B cell (primary cell): Measurements from ENCODE around the gene KIF16B. TPM values are rescaled to one million over a fixed set of nuclear protein-coding genes. Genes with fewer than 3 reads are reported as not detected.

Experiments used
- ATAC-seq: fragments of 200-7000 bp; cut with Tn5 transposase; one replicate; pipeline ENCODE4 v1.10.0; 2021; ENCODE audit warnings: low read depth, mild to moderate bottlenecking, moderate number of reproducible peaks, moderate library complexity
- CTCF ChIA-PET: fragments of 350-600 bp; sonication (Branson Sonifier 250); formaldehyde crosslinking; loops from one replicate; lab custom pipeline; 2021; ENCODE audit warnings: antibody characterized with exemption, inconsistent platforms; lab: Charles Lee
- POLR2A ChIA-PET: fragments of 350-600 bp; sonication (Branson Sonifier 250); formaldehyde crosslinking; loops from one replicate; lab custom pipeline; 2021; ENCODE audit warnings: antibody characterized with exemption; lab: Charles Lee
- DNase-seq: peaks from one replicate; pipeline ENCODE4 v3.0.0; 2013
- H2AFZ ChIP-seq: 2 replicates; pipeline ENCODE4 v1.6.1; 2012; ENCODE audit warnings: mild to moderate bottlenecking, low read depth, low read length; ENCODE audit not compliant: insufficient read depth, poor library complexity, severe bottlenecking
- H3K27ac ChIP-seq, 2 donors: 1 replicate in 1 of 2; 2 replicates in 1 of 2; pipeline ENCODE4 v1.5.1; 2012 to 2013; ENCODE audit warnings: low read length in 2 of 2, mild to moderate bottlenecking in 2 of 2, moderate library complexity in 1 of 2
- H3K27me3 ChIP-seq, 4 experiments: fragments of 200-600 bp in 1 of 4; sonication (generic) in 1 of 4; replicated peaks in 1 of 4; 1 replicate in 2 of 4; 2 replicates in 2 of 4; pipeline versions ENCODE4 v1.6.1 to v1.7.0; 2013 to 2016; ENCODE audit warnings: low read length in 3 of 4, mild to moderate bottlenecking in 2 of 4, mixed read lengths in 1 of 4, moderate library complexity in 1 of 4; ENCODE audit not compliant: insufficient read depth in 4 of 4, control insufficient read depth in 3 of 4; ENCODE audit errors: control extremely low read depth in 1 of 4
- H3K36me3 ChIP-seq, 2 experiments: replicated peaks in 1 of 2; 1 replicate in 1 of 2; 2 replicates in 1 of 2; pipeline versions ENCODE4 v1.6.1 to v1.7.1; 2013; ENCODE audit warnings: low read length in 1 of 2; ENCODE audit not compliant: insufficient read depth in 2 of 2, control insufficient read depth in 1 of 2; ENCODE audit errors: control extremely low read depth in 1 of 2, extremely low read depth in 1 of 2
- H3K4me1 ChIP-seq, 2 donors: fragments of 200-600 bp in 1 of 2; sonication (generic) in 1 of 2; 1 replicate in 1 of 2; 2 replicates in 1 of 2; pipeline versions ENCODE4 v1.5.1 to v1.6.1; 2013 to 2017; ENCODE audit warnings: low read length in 2 of 2; ENCODE audit not compliant: control insufficient read depth in 2 of 2, insufficient read depth in 2 of 2
- H3K4me2 ChIP-seq: replicated peaks from 2 replicates; pipeline ENCODE3; 2012; ENCODE audit warnings: mild to moderate bottlenecking, low read depth, low read length; ENCODE audit not compliant: poor library complexity, severe bottlenecking
- H3K4me3 ChIP-seq, 5 experiments: fragments of 200-600 bp in 1 of 5; sonication (generic) in 1 of 5; 1 replicate in 3 of 5; 2 replicates in 2 of 5; pipeline versions ENCODE4 v1.5.1 to v1.7.0; 2011 to 2016; ENCODE audit warnings: low read length in 4 of 5, mild to moderate bottlenecking in 4 of 5, low read depth in 2 of 5, control low read depth in 1 of 5, moderate library complexity in 1 of 5; ENCODE audit not compliant: insufficient read depth in 1 of 5; ENCODE audit errors: control extremely low read depth in 1 of 5, extremely low read depth in 1 of 5
- H3K79me2 ChIP-seq: fragments of 200-600 bp; sonication (generic); one replicate; pipeline ENCODE4 v1.6.0; 2016; ENCODE audit warnings: low read length; ENCODE audit not compliant: control insufficient read depth, insufficient read depth
- H3K9ac ChIP-seq: fragments of 200-600 bp; sonication (generic); 2 replicates; pipeline ENCODE4 v1.6.1; 2017; ENCODE audit warnings: mild to moderate bottlenecking, low read length, moderate library complexity
- H3K9me3 ChIP-seq, 3 donors: one replicate each; pipeline versions ENCODE4 v1.6.1 to v1.7.1; 2013; ENCODE audit warnings: low read length in 2 of 3; ENCODE audit not compliant: control insufficient read depth in 2 of 3, insufficient read depth in 1 of 3; ENCODE audit errors: control extremely low read depth in 1 of 3
- H4K20me1 ChIP-seq: 2 replicates; pipeline ENCODE4 v1.6.0; 2012; ENCODE audit warnings: mild to moderate bottlenecking, low read length; ENCODE audit not compliant: insufficient read depth, control insufficient read depth, poor library complexity, severe bottlenecking
- H3K27ac Mint-ChIP-seq: one replicate; pipeline ENCODE4 v1.8.0; 2021; ENCODE audit warnings: mixed read lengths
- H3K27me3 Mint-ChIP-seq: one replicate; pipeline ENCODE4 v1.8.0; 2021; ENCODE audit warnings: mixed read lengths
- H3K4me1 Mint-ChIP-seq: one replicate; pipeline ENCODE4 v1.8.0; 2021; ENCODE audit warnings: mixed read lengths
- H3K4me3 Mint-ChIP-seq: one replicate; pipeline ENCODE4 v1.8.0; 2021; ENCODE audit warnings: mixed read lengths
- H3K9me3 Mint-ChIP-seq: one replicate; pipeline ENCODE4 v1.8.0; 2022; ENCODE audit warnings: mixed read lengths; ENCODE audit not compliant: insufficient read depth
- EZH2 ChIP-seq: IDR thresholded peaks from 2 replicates; pipeline ENCODE4 v1.6.1; 2012; ENCODE audit warnings: borderline replicate concordance, low read depth, mild to moderate bottlenecking, moderate library complexity, low read length; ENCODE audit not compliant: insufficient read depth, poor library complexity, severe bottlenecking
- WGBS: methylation state at CpG from one replicate; pipeline ENCODE4 v1.1.5; 2013; ENCODE audit warnings: missing lambda C conversion rate; ENCODE audit not compliant: insufficient coverage; 5-methylcytosine and 5-hydroxymethylcytosine counted together
- intact Hi-C: fragments of 100-400 bp; cut with micrococcal nuclease; formaldehyde crosslinking; loops from one replicate; pipeline ENCODE4 v1.10.0; 2022
- polyA plus RNA-seq: library from polyadenylated mRNA; depleted of rRNA; stranded (reverse); fragments of >200 nt; gene quantifications from 2 replicates; pipeline ENCODE4 v1.2.3, GENCODE V29; 2012
- total RNA-seq, 2 donors: library from RNA; stranded (reverse); fragments of 120-200 nt in 1 of 2; gene quantifications; 1 replicate in 1 of 2; 2 replicates in 1 of 2; pipeline versions ENCODE4 v1.2.3 to v1.2.4, GENCODE V29; 2013 to 2022
- TF ChIP-seq, protein P1 (sequence below): fragments of 200-600 bp; IDR thresholded peaks from one replicate; pipeline ENCODE4 v1.8.0; 2022; ENCODE audit warnings: antibody characterized with exemption, mild to moderate bottlenecking

Gene KIF16B
- total and polyA plus RNA-seq, 2 donors (not counting 1 experiment from before 2014, with no cell fraction given): 4.5 to 13.0 TPM

DNA sequence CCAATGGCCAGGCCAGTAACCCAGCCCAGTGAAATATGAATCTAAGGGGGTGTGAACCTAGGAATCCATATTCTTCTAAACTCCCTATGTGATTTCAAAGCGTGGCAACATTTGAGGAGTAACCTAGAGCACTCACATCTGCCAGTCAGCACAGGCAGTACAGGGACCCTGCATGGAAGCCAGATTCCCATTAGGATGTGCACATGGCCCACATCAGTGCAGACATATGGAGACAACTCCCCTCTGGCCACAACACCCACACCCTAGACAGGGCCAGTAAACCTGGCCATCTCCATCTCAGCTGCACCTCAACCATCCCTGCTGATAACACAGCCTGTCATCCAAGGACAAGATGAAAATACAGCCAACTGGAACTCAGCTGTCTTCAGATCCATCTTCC, 56.5 kb downstream of the KIF16B start:
- Histone ChIP-seq H3K4me2 (no peak overlapping the region), H3K9ac (no peak overlapping the region), H3K27ac (no peak overlapping the region), H2AFZ (no peak overlapping the region), H3K4me1 (no peaks in the 10 kb centered on the region), H3K36me3 (no peaks in the 10 kb centered on the region), H4K20me1 (no peaks in the 10 kb centered on the region), H3K79me2 (no peaks in the 10 kb centered on the region), H3K27me3 (no peaks in the 10 kb centered on the region), H3K4me3 (no peak overlapping the region), H3K9me3 (no peaks in the 10 kb centered on the region)
- TF ChIP-seq EZH2: no peak
- TF ChIP-seq, protein P1, sequence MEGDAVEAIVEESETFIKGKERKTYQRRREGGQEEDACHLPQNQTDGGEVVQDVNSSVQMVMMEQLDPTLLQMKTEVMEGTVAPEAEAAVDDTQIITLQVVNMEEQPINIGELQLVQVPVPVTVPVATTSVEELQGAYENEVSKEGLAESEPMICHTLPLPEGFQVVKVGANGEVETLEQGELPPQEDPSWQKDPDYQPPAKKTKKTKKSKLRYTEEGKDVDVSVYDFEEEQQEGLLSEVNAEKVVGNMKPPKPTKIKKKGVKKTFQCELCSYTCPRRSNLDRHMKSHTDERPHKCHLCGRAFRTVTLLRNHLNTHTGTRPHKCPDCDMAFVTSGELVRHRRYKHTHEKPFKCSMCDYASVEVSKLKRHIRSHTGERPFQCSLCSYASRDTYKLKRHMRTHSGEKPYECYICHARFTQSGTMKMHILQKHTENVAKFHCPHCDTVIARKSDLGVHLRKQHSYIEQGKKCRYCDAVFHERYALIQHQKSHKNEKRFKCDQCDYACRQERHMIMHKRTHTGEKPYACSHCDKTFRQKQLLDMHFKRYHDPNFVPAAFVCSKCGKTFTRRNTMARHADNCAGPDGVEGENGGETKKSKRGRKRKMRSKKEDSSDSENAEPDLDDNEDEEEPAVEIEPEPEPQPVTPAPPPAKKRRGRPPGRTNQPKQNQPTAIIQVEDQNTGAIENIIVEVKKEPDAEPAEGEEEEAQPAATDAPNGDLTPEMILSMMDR: no peak
- H3K27ac Mint-ChIP-seq: no peak overlapping the region
- intact Hi-C loops: no loop called here
- peaks cover 7% of the 10 kb centered on the region for H3K4me1 Mint-ChIP-seq
- DNase-seq (no peak), ATAC-seq (no peak)
- WGBS: 100% methylated on average over 1 of the region's 1 CpG
- CTCF ChIA-PET: interaction anchor here (1.0 to 1.5 kb wide), 3 partner anchors 16 to 245 kb away, joined by 4 to 8 read pairs (median 4); no protein-coding TSS in a partner anchor
- H3K27me3 Mint-ChIP-seq: no peaks in the 10 kb centered on the region
- no peaks in the 10 kb centered on the region for H3K9me3 Mint-ChIP-seq
- no peak overlapping the region for H3K4me3 Mint-ChIP-seq
- POLR2A ChIA-PET: no interaction called here

DNA sequence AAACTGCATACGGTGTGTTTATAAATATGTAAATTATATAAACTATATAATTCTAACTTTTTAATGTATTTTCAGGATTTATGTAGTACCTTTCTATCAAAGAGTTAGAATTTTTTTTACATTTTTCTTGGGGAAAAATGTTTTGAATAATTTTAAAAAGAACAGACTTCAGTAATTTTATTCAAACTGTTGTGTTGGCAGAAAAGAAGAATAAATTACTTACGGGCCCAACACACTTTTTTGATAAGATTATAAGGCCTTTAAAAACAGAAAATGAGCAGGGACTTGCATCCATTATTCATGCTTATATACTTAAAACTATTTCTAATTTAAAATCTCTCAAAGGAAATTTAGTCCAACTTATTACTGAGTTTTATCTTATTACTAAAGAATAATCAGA, 58.2 kb downstream of the KIF16B start:
- intact Hi-C loops: no loop called here
- H3K27ac ChIP-seq: no peak overlapping the region
- no peaks in the 10 kb centered on the region for H3K9me3 ChIP-seq
- no peak overlapping the region for H3K9ac ChIP-seq
- Mint-ChIP-seq H3K27me3 (no peaks in the 10 kb centered on the region), H3K4me3 (no peak overlapping the region), H3K4me1 (peaks cover 7% of the 10 kb centered on the region), H3K27ac (no peak overlapping the region), H3K9me3 (no peaks in the 10 kb centered on the region)
- ChIA-PET CTCF (interaction anchor here (0.6 to 0.8 kb wide), 3 partner anchors 13 to 1993 kb away, joined by 3 to 4 read pairs (median 3); partner anchors contain the start of gene SEC23B), POLR2A (no interaction called here)
- no peaks in the 10 kb centered on the region for H3K27me3 ChIP-seq
- H3K4me1 ChIP-seq: no peaks in the 10 kb centered on the region
- peaks cover 0 to 3% of the 10 kb centered on the region in 2 experiments for H3K36me3 ChIP-seq
- H2AFZ ChIP-seq: no peak overlapping the region
- DNase-seq (no peak), ATAC-seq (no peak)
- no peaks in the 10 kb centered on the region for H4K20me1 ChIP-seq
- TF ChIP-seq, protein P1: no peak
- no peak for TF ChIP-seq EZH2
- H3K4me2 ChIP-seq: no peak overlapping the region
- H3K79me2 ChIP-seq: no peaks in the 10 kb centered on the region
- no CpG with 5 or more reads among the region's 2 CpGs for WGBS
- H3K4me3 ChIP-seq: no peak overlapping the region
